Liver (tissue), 3 donors: ENCODE data around the gene HSD17B12.

Source experiments
- SP1 ChIP-seq: IDR thresholded peaks from 2 replicates; pipeline ENCODE4 v1.6.1; 2018; ENCODE audit warnings: antibody characterized with exemption, mild to moderate bottlenecking
- YY1 ChIP-seq: IDR thresholded peaks from 2 replicates; pipeline ENCODE4 v1.6.1; 2016; ENCODE audit warnings: antibody characterized with exemption, mild to moderate bottlenecking
- TF ChIP-seq, protein P1 (sequence below): fragments of 150-350 bp; IDR thresholded peaks from 2 replicates; pipeline ENCODE4 v1.5.1; 2017; ENCODE audit warnings: improper control_type of control experiment, low read depth, low read length; ENCODE audit not compliant: missing input control
- donor health status: healthy.
- donor health status: healthy.

GRCh38 chr11:43842021-43842420 lies 161.5 kb downstream of the HSD17B12 start:
- no peak for TF ChIP-seq SP1
- TF ChIP-seq, protein P1, sequence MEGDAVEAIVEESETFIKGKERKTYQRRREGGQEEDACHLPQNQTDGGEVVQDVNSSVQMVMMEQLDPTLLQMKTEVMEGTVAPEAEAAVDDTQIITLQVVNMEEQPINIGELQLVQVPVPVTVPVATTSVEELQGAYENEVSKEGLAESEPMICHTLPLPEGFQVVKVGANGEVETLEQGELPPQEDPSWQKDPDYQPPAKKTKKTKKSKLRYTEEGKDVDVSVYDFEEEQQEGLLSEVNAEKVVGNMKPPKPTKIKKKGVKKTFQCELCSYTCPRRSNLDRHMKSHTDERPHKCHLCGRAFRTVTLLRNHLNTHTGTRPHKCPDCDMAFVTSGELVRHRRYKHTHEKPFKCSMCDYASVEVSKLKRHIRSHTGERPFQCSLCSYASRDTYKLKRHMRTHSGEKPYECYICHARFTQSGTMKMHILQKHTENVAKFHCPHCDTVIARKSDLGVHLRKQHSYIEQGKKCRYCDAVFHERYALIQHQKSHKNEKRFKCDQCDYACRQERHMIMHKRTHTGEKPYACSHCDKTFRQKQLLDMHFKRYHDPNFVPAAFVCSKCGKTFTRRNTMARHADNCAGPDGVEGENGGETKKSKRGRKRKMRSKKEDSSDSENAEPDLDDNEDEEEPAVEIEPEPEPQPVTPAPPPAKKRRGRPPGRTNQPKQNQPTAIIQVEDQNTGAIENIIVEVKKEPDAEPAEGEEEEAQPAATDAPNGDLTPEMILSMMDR = no peak
- no peak for TF ChIP-seq YY1
